GM23338 (cell line): ENCODE results near the gene PDIA4. TPM values are rescaled to one million over a fixed set of nuclear protein-coding genes. Genes with fewer than 3 reads are reported as not detected.

ENCODE experiments used
- ATAC-seq: fragments of 200-7000 bp; cut with Tn5 transposase; 3 replicates; pipeline ENCODE4 v1.9.1; 2020
- DNase-seq: peaks from one replicate; pipeline ENCODE4 v3.0.0-alpha.2; 2015; ENCODE audit warnings: low spot score
- H2AFZ ChIP-seq: fragments of 200-600 bp; sonication (generic); 2 replicates; pipeline ENCODE4 v1.8.0; 2016; ENCODE audit warnings: antibody characterized with exemption, mild to moderate bottlenecking, moderate library complexity
- H3F3A ChIP-seq: fragments of 200-600 bp; sonication (generic); replicated peaks from 2 replicates; pipeline ENCODE4 v1.8.0; 2017; ENCODE audit warnings: antibody characterized with exemption, mixed run types, low read depth
- H3K27ac ChIP-seq: fragments of 200-600 bp; sonication (generic); 2 replicates; pipeline ENCODE4 v1.6.1; 2016; ENCODE audit warnings: low read depth
- H3K27me3 ChIP-seq: fragments of 200-600 bp; sonication (generic); 2 replicates; pipeline ENCODE4 v1.8.0; 2016; ENCODE audit warnings: mild to moderate bottlenecking, mixed run types, moderate library complexity; ENCODE audit not compliant: insufficient read depth
- H3K36me3 ChIP-seq: fragments of 200-600 bp; sonication (generic); 2 replicates; pipeline ENCODE4 v1.8.0; 2016; ENCODE audit warnings: mild to moderate bottlenecking; ENCODE audit not compliant: insufficient read depth
- H3K4me1 ChIP-seq: fragments of 200-600 bp; sonication (generic); 2 replicates; pipeline ENCODE4 v1.8.0; 2016; ENCODE audit warnings: mild to moderate bottlenecking, moderate library complexity; ENCODE audit not compliant: insufficient read depth
- H3K4me2 ChIP-seq: fragments of 200-600 bp; sonication (generic); 2 replicates; pipeline ENCODE4 v1.7.1; 2017; ENCODE audit warnings: mixed run types
- H3K4me3 ChIP-seq: fragments of 200-600 bp; sonication (generic); 2 replicates; pipeline ENCODE4 v1.6.1; 2016; ENCODE audit warnings: mixed run types
- H3K79me2 ChIP-seq: fragments of 200-600 bp; sonication (generic); replicated peaks from 2 replicates; pipeline ENCODE4 v1.8.0; 2017; ENCODE audit warnings: mild to moderate bottlenecking; ENCODE audit not compliant: insufficient read depth
- H3K9me2 ChIP-seq: fragments of 200-600 bp; sonication (generic); 2 replicates; pipeline ENCODE4 v1.8.0; 2017; ENCODE audit not compliant: insufficient read depth
- H4K20me1 ChIP-seq: fragments of 200-600 bp; sonication (generic); replicated peaks from 2 replicates; pipeline ENCODE4 v1.8.0; 2017; ENCODE audit warnings: mild to moderate bottlenecking; ENCODE audit not compliant: insufficient read depth
- H3K27ac Mint-ChIP-seq: 2 replicates; pipeline ENCODE4 v1.8.0; 2020; ENCODE audit warnings: inconsistent platforms, mild to moderate bottlenecking, moderate library complexity, mixed read lengths
- H3K27me3 Mint-ChIP-seq: 3 replicates; pipeline ENCODE4 v1.8.0; 2022; ENCODE audit warnings: low read depth, mild to moderate bottlenecking, moderate library complexity, mixed read lengths, inconsistent platforms; ENCODE audit not compliant: insufficient read depth, poor library complexity
- H3K36me3 Mint-ChIP-seq: 3 replicates; pipeline ENCODE4 v1.8.0; 2021; ENCODE audit warnings: low read depth, mild to moderate bottlenecking, inconsistent platforms, moderate library complexity, mixed read lengths
- H3K4me1 Mint-ChIP-seq: 3 replicates; pipeline ENCODE4 v1.8.0; 2020; ENCODE audit warnings: mild to moderate bottlenecking, inconsistent platforms, mixed read lengths
- H3K4me3 Mint-ChIP-seq: 3 replicates; pipeline ENCODE4 v1.8.0; 2021; ENCODE audit warnings: moderate library complexity, mild to moderate bottlenecking, inconsistent platforms, mixed read lengths
- H3K9me3 Mint-ChIP-seq: 3 replicates; pipeline ENCODE4 v1.8.0; 2020; ENCODE audit warnings: moderate library complexity, mild to moderate bottlenecking, inconsistent platforms, mixed read lengths
- CREB1 ChIP-seq: fragments of 250-450 bp; sonication (Bioruptor Pico); IDR thresholded peaks from 2 replicates; pipeline ENCODE4 v1.5.0; 2020; ENCODE audit warnings: low read depth, mild to moderate bottlenecking, moderate library complexity
- EZH2phosphoT487 ChIP-seq: fragments of 200-600 bp; sonication (generic); IDR thresholded peaks from one replicate; pipeline ENCODE4 v1.8.1; 2018; ENCODE audit warnings: antibody characterized with exemption; ENCODE audit not compliant: unreplicated experiment
- JUNB ChIP-seq: IDR thresholded peaks from one replicate; pipeline ENCODE4 v1.6.1; 2016; ENCODE audit warnings: antibody characterized with exemption; ENCODE audit not compliant: unreplicated experiment
- POLR2AphosphoS5 ChIP-seq: IDR thresholded peaks from 2 replicates; pipeline ENCODE4 v1.6.1; 2016; ENCODE audit warnings: antibody characterized with exemption, low read depth
- ZNF331 ChIP-seq: fragments of 250-450 bp; sonication (Bioruptor Pico); IDR thresholded peaks from 2 replicates; pipeline ENCODE4 v1.5.0; 2020; ENCODE audit warnings: low read depth, mild to moderate bottlenecking, moderate library complexity
- ZNF462 ChIP-seq: fragments of 250-450 bp; sonication (Bioruptor Pico); IDR thresholded peaks from 2 replicates; pipeline ENCODE4 v1.5.0; 2020; ENCODE audit warnings: mild to moderate bottlenecking, moderate library complexity
- polyA plus RNA-seq: library from polyadenylated mRNA; unstranded; fragments of >200 nt; fragmentation: Nextera tagmentation; extraction: Ambion mirVana; gene quantifications from 2 replicates; pipeline ENCODE4 v1.2.1, GENCODE V29; 2016
- total RNA-seq: library from RNA; depleted of rRNA; stranded (reverse); fragments of >200 nt; shearing (Covaris generic); gene quantifications from 2 replicates; pipeline ENCODE4 v1.2.3, GENCODE V29; 2014

PDIA4 gene
- total and polyA plus RNA-seq, 2 experiments from 2014 or later, result 196 to 332 TPM

- H3K27ac Mint-ChIP-seq, result no peak overlapping the region
- peak; percentile 44; the same call in 2 of the 3 replicates for ATAC-seq
Observed at GRCh38 chr7:148997497-148997896, 30.8 kb downstream of the PDIA4 start.

More at GRCh38 chr7:148997497-148997896, 30.8 kb downstream of the PDIA4 start:
- Mint-ChIP-seq H3K4me3 (no peak overlapping the region), H3K27me3 (peaks cover 4% of the 10 kb centered on the region), H3K36me3 (peaks cover 9% of the 10 kb centered on the region; the same call in 2 of the 3 replicates), H3K4me1 (no peaks in the 10 kb centered on the region), H3K9me3 (no peaks in the 10 kb centered on the region)
- H4K20me1 ChIP-seq, result no peaks in the 10 kb centered on the region; the same call in 1 of the 2 replicates
- no peak for TF ChIP-seq EZH2phosphoT487
- no peak for TF ChIP-seq ZNF331 (CRISPR knock-in tag)
- TF ChIP-seq CREB1 (CRISPR knock-in tag), result no peak
- no peak for TF ChIP-seq POLR2AphosphoS5
- TF ChIP-seq JUNB, result no peak
- no peak for TF ChIP-seq ZNF462 (CRISPR knock-in tag)
- no peaks in the 10 kb centered on the region for H3K9me2 ChIP-seq
- H3K27ac ChIP-seq, result peak overlapping the region; percentile 45; the same call in 1 of the 2 replicates
- no peak overlapping the region for H3K4me2 ChIP-seq
- H2AFZ ChIP-seq, result no peak overlapping the region
- H3K36me3 ChIP-seq, result no peaks in the 10 kb centered on the region
- no peaks in the 10 kb centered on the region for H3K4me1 ChIP-seq
- no peaks in the 10 kb centered on the region for H3K27me3 ChIP-seq
- no peak overlapping the region for H3K4me3 ChIP-seq
- no peak for DNase-seq
- no peaks in the 10 kb centered on the region; the same call in 1 of the 2 replicates for H3F3A ChIP-seq
- no peaks in the 10 kb centered on the region for H3K79me2 ChIP-seq
